PC-3 (cell line): Measurements from ENCODE around the gene MBD3L5. TPM values are rescaled to one million over a fixed set of nuclear protein-coding genes. Genes with fewer than 3 reads are reported as not detected.
"Not testable (repeated sequence)": the region's sequence is repeated elsewhere in the genome, so short reads cannot be mapped to it uniquely, and the experiment has no call there.

Source experiments
- ATAC-seq: fragments of 200-7000 bp; cut with Tn5 transposase; 2 replicates; pipeline ENCODE4 v1.9.1; 2020; ENCODE audit warnings: mild to moderate bottlenecking, moderate library complexity
- BruUV-seq: library from RNA; stranded (reverse); fragments of 400-500 nt; replicated peaks from 2 replicates; lab custom pipeline; 2021; lab: Mats Ljungman, UMichigan
- CTCF ChIA-PET: fragments of 300-600 bp; sonication (Branson Sonifier 250); formaldehyde crosslinking; loops from one replicate; lab custom pipeline; 2022; ENCODE audit warnings: antibody characterized with exemption; lab: Charles Lee
- POLR2A ChIA-PET: fragments of 300-600 bp; sonication (Branson Sonifier 250); formaldehyde crosslinking; loops from one replicate; lab custom pipeline; 2022; ENCODE audit warnings: antibody characterized with exemption; ENCODE audit not compliant: unreplicated experiment; lab: Charles Lee
- DNase-seq: peaks from one replicate; pipeline ENCODE4 v3.0.0-alpha.2; 2015
- H2AFZ ChIP-seq: fragments of 300-600 bp; sonication (generic); 2 replicates; pipeline ENCODE4 v1.6.0; 2016; ENCODE audit warnings: antibody characterized with exemption, low read length
- H3F3A ChIP-seq: fragments of 300-600 bp; sonication (generic); one replicate; pipeline ENCODE4 v1.6.0; 2017; ENCODE audit warnings: antibody characterized with exemption, low read length, control low read depth, mild to moderate bottlenecking; ENCODE audit not compliant: unreplicated experiment
- H3K27ac ChIP-seq: fragments of 300-600 bp; sonication (generic); 2 replicates; pipeline ENCODE4 v1.5.1; 2016; ENCODE audit warnings: mild to moderate bottlenecking, low read length
- H3K27me3 ChIP-seq: fragments of 300-600 bp; sonication (generic); 2 replicates; pipeline ENCODE4 v1.6.1; 2016; ENCODE audit warnings: low read length, mixed read lengths
- H3K36me3 ChIP-seq: fragments of 300-600 bp; sonication (generic); 2 replicates; pipeline ENCODE4 v1.6.1; 2016; ENCODE audit warnings: low read depth, mixed run types, low read length, mixed read lengths
- H3K4me1 ChIP-seq: fragments of 300-600 bp; sonication (generic); 2 replicates; pipeline ENCODE4 v1.5.1; 2016; ENCODE audit warnings: low read length; ENCODE audit not compliant: insufficient read depth
- H3K4me2 ChIP-seq: fragments of 300-600 bp; sonication (generic); 2 replicates; pipeline ENCODE4 v1.6.0; 2016; ENCODE audit warnings: low read length
- H3K4me3 ChIP-seq: fragments of 300-600 bp; sonication (generic); 2 replicates; pipeline ENCODE4 v1.5.1; 2016; ENCODE audit warnings: mild to moderate bottlenecking, low read length, mixed read lengths
- H3K79me2 ChIP-seq: fragments of 300-600 bp; sonication (generic); 2 replicates; pipeline ENCODE4 v1.6.1; 2017; ENCODE audit warnings: low read length, mixed read lengths
- H3K9ac ChIP-seq: fragments of 300-600 bp; sonication (generic); 2 replicates; pipeline ENCODE4 v1.6.0; 2016; ENCODE audit warnings: mild to moderate bottlenecking, low read length
- H3K9me2 ChIP-seq: fragments of 300-600 bp; sonication (generic); replicated peaks from 2 replicates; pipeline ENCODE4 v1.6.1; 2016; ENCODE audit warnings: mixed run types, low read length, mixed read lengths
- H3K9me3 ChIP-seq: fragments of 300-600 bp; sonication (generic); 2 replicates; pipeline ENCODE4 v1.6.1; 2016; ENCODE audit warnings: low read length, mixed read lengths
- H4K20me1 ChIP-seq: fragments of 300-600 bp; sonication (generic); 2 replicates; pipeline ENCODE4 v1.6.1; 2016; ENCODE audit warnings: low read length, mixed read lengths
- intact Hi-C: fragments of 100-400 bp; cut with micrococcal nuclease; formaldehyde crosslinking; loops from 2 replicates; pipeline ENCODE4 v1.9.0; 2023
- total RNA-seq: library from RNA; depleted of rRNA; stranded (reverse); fragments of >200 nt; gene quantifications from 2 replicates; pipeline ENCODE4 v1.2.3, GENCODE V29; 2014

MBD3L5 gene
- total RNA-seq, 1 experiment from 2014 or later = not detected

DNA sequence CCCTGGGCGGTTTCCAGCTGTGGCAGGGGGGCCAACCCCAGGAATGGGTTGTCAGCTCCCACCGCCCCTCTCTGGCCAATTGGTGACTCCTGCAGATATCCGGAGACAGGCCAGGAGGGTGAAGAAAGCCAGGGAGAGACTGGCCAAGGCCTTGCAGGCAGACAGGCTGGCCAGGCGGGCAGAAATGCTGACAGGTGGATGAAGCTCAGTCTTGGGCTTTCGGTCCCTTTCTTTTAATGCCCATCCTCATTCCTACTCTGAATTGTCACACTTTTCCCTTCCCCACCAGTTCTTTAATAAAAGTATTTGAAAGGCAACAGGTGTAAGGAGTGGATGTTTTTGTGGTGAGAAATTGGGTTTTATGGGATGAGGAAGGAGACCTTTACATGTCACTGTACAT, 21.0 kb downstream of the MBD3L5 start:
- CTCF ChIA-PET = not testable (repeated sequence)

GRCh38 chr19:7052896-7053295, 22.5 kb downstream of the MBD3L5 start:
- BruUV-seq, H3K36me3 ChIP-seq, H3K9ac ChIP-seq, CTCF ChIA-PET, ATAC-seq, H3K79me2 ChIP-seq, H3K4me3 ChIP-seq, H3K4me2 ChIP-seq, H3K4me1 ChIP-seq, H3K27ac ChIP-seq, H3K27me3 ChIP-seq, H3K9me3 ChIP-seq, intact Hi-C loops, DNase-seq, H2AFZ ChIP-seq, H3F3A ChIP-seq, H3K9me2 ChIP-seq, H4K20me1 ChIP-seq, POLR2A ChIA-PET: not testable (repeated sequence)

More for the DNA sequence above, 21.0 kb downstream of the MBD3L5 start:
- H2AFZ ChIP-seq, ATAC-seq, H3K27ac ChIP-seq, DNase-seq, intact Hi-C loops, H3F3A ChIP-seq, H3K9me2 ChIP-seq, H3K27me3 ChIP-seq, H3K4me1 ChIP-seq, H3K9me3 ChIP-seq, H3K4me3 ChIP-seq, H3K4me2 ChIP-seq, H3K79me2 ChIP-seq, POLR2A ChIA-PET, H4K20me1 ChIP-seq, BruUV-seq, H3K9ac ChIP-seq, H3K36me3 ChIP-seq: not testable (repeated sequence)

DNA sequence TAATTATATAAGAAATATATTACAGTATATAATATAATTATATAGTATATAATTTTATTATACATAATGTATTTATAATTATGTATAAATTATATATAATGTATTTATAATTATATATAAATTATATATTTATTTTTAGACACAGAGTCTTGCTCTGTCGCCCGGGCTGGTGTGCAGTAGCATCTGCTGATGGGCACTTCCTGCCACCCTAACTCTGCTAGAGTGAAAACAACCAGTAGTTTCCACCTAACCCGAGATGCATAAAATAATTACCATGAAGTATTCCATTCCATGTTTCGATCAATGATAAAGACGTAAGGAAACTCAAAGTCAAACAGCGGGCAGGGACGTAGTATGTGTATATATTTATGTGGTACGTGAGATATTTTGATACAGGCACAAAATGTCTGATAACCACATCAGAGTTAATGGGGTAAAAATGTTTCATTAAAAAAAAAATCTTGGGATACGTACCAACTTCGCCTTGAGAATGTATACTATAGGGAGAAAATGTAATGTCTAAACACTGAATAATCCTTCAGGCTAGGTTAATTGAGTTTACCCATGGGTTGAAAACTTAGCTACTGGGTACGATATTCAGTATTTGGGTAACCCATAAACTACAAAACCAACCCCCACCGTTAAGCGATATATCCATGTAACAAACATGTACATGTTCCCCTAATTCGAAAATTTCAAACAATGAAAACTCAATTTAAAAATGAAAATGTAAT, 24.4 kb downstream of the MBD3L5 start:
- H3F3A ChIP-seq, H3K4me3 ChIP-seq, H4K20me1 ChIP-seq, BruUV-seq, H3K4me2 ChIP-seq, H3K36me3 ChIP-seq, H3K9me3 ChIP-seq, POLR2A ChIA-PET, H3K27me3 ChIP-seq, CTCF ChIA-PET, DNase-seq, H2AFZ ChIP-seq, H3K4me1 ChIP-seq, H3K9ac ChIP-seq, intact Hi-C loops, H3K27ac ChIP-seq, H3K9me2 ChIP-seq, H3K79me2 ChIP-seq, ATAC-seq: not testable (repeated sequence)

- H3K9me2 ChIP-seq, H3K9ac ChIP-seq, H3K27ac ChIP-seq, H3F3A ChIP-seq, POLR2A ChIA-PET, DNase-seq, H3K79me2 ChIP-seq, intact Hi-C loops, CTCF ChIA-PET, H3K9me3 ChIP-seq, H3K27me3 ChIP-seq, H4K20me1 ChIP-seq, H3K4me1 ChIP-seq, BruUV-seq, H3K4me2 ChIP-seq, H2AFZ ChIP-seq, H3K36me3 ChIP-seq, ATAC-seq, H3K4me3 ChIP-seq: not testable (repeated sequence)
These were observed 25.3 kb downstream of the MBD3L5 start for GRCh38 chr19:7055679-7056078.

GRCh38 chr19:7056371-7056770, 26.0 kb downstream of the MBD3L5 start:
- H2AFZ ChIP-seq, H3F3A ChIP-seq, H3K9me2 ChIP-seq, ATAC-seq, H3K4me2 ChIP-seq, H3K79me2 ChIP-seq, H3K4me3 ChIP-seq, DNase-seq, H3K36me3 ChIP-seq, CTCF ChIA-PET, H3K27ac ChIP-seq, H3K9ac ChIP-seq, BruUV-seq, H3K27me3 ChIP-seq, POLR2A ChIA-PET, intact Hi-C loops, H3K4me1 ChIP-seq, H3K9me3 ChIP-seq, H4K20me1 ChIP-seq: not testable (repeated sequence)

DNA sequence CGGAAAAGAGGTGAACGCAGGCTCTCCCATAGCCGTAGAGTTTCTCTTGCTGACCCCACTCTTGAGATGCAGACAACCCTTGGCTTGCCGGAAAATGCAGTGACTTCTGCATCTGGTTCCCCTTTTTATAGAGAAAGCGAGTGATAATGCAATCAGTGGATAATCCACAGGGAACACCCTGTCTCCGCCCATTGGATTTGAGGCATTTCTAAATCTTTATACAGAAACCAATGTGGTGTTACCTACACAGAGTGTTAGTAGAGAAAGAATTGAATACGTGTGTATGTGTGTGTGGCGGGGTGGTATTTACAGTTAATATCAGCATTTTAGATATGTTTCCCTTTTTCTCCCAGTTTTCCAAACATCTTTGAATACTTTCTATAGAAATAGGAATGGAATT, 28.2 kb downstream of the MBD3L5 start, which contains the start of gene MBD3L3:
MBD3L3 (minus strand) TSS at position 101 of the 400 bp plus-strand sequence; CDS start at position 30, 71 bp downstream.
- H3K36me3 ChIP-seq, intact Hi-C loops, H3K27ac ChIP-seq, H3K9me2 ChIP-seq, H2AFZ ChIP-seq, DNase-seq, H3K4me1 ChIP-seq, H3F3A ChIP-seq, H3K4me2 ChIP-seq, POLR2A ChIA-PET, H3K9me3 ChIP-seq, H4K20me1 ChIP-seq, BruUV-seq, H3K4me3 ChIP-seq, H3K27me3 ChIP-seq, ATAC-seq, CTCF ChIA-PET, H3K79me2 ChIP-seq, H3K9ac ChIP-seq: not testable (repeated sequence)
